HepG2 (cell line): ENCODE results near the gene SH3BP5. TPM values are rescaled to one million over a fixed set of nuclear protein-coding genes. Genes with fewer than 3 reads are reported as not detected.

Source experiments
- CHCHD3 ChIP-seq: sonication (generic); formaldehyde crosslinking; IDR thresholded peaks from 2 replicates; pipeline ENCODE4 v1.8.0; 2022; ENCODE audit warnings: mild to moderate bottlenecking, missing genetic modification reagents, moderate library complexity
- CREB1 ChIP-seq, 2 experiments: fragments of 450-650 bp in 1 of 2; IDR thresholded peaks; 2 replicates each; pipeline ENCODE4 v1.6.1; 2016 to 2017; ENCODE audit warnings: control low read depth in 1 of 2, mild to moderate bottlenecking in 1 of 2, missing compliant biosample characterization in 1 of 2, missing genetic modification characterization in 1 of 2
- MEIS2 ChIP-seq: sonication (generic); formaldehyde crosslinking; IDR thresholded peaks from 2 replicates; pipeline ENCODE4 v1.9.0; 2021; ENCODE audit warnings: mild to moderate bottlenecking, missing genetic modification reagents
- TFAP4 ChIP-seq: sonication (generic); IDR thresholded peaks from 2 replicates; pipeline ENCODE4 v1.6.1; 2016; ENCODE audit warnings: low read depth, borderline replicate concordance
- ZBTB40 ChIP-seq, 2 experiments: fragments of 450-650 bp in 1 of 2; sonication (generic) in 1 of 2; formaldehyde crosslinking in 1 of 2; IDR thresholded peaks; 2 replicates each; pipeline versions ENCODE4 v1.6.1 to v1.8.0; 2016 to 2022; ENCODE audit warnings: antibody characterized with exemption in 1 of 2, mild to moderate bottlenecking in 1 of 2, missing genetic modification reagents in 1 of 2
- ZMAT5 ChIP-seq: sonication (generic); formaldehyde crosslinking; IDR thresholded peaks from 2 replicates; pipeline ENCODE4 v1.5.0; 2020; ENCODE audit warnings: mild to moderate bottlenecking, low read depth, missing genetic modification reagents, borderline replicate concordance
- ZNF142 ChIP-seq: sonication (generic); formaldehyde crosslinking; IDR thresholded peaks from 2 replicates; pipeline ENCODE4 v1.4.0; 2020; ENCODE audit warnings: missing genetic modification reagents
- ZNF850 ChIP-seq: sonication (generic); formaldehyde crosslinking; conservative IDR thresholded peaks from 2 replicates; pipeline ENCODE4 v1.9.0; 2021; ENCODE audit warnings: mild to moderate bottlenecking, missing genetic modification reagents
- polyA plus RNA-seq, 8 experiments: library from polyadenylated mRNA; depleted of rRNA in 3 of 8; stranded (reverse) in 7 of 8; unstranded in 1 of 8; fragments of >200 nt; fragmentation: Illumina TruSeq in 4 of 8; extraction: Trizol in 4 of 8; gene quantifications; 2 replicates each; pipeline versions ENCODE4 v1.2.1 to v1.2.3, GENCODE V29; 2011 to 2016; ENCODE audit warnings: low read depth in 4 of 8, missing spikeins in 1 of 8, mixed read lengths in 1 of 8; ENCODE audit not compliant: insufficient read depth in 1 of 8
- total RNA-seq, 5 experiments: library from RNA; depleted of rRNA; stranded (reverse); fragments of >200 nt; fragmentation: Illumina TruSeq; extraction: Trizol; gene quantifications; 2 replicates each; pipeline ENCODE4 v1.2.3, GENCODE V29; 2016; ENCODE audit warnings: low read depth in 1 of 5

SH3BP5 gene
- total and polyA plus RNA-seq, 2 of the 13 experiments (the other 11 are each of a cell fraction or from before 2014, with no cell fraction given): 0.09 to 0.16 TPM

- TF ChIP-seq TFAP4 (peak; percentile 79; the same call in 1 of the 2 replicates), CHCHD3 (peak; percentile 93), ZNF850 (CRISPR knock-in tag) (no peak), MEIS2 (peak; percentile 24; the same call in 1 of the 2 replicates), ZMAT5 (no peak), CREB1 (IDR thresholded peaks at IDR 0.05) (peak; percentile 18; the same call in 1 of the 2 replicates), CREB1 (CRISPR knock-in tag; IDR thresholded peaks at IDR 0.05) (no peak), ZBTB40 (IDR thresholded peaks at IDR 0.05) (no peak), ZBTB40 (CRISPR knock-in tag; IDR thresholded peaks at IDR 0.05) (peak; percentile 79), ZNF142 (CRISPR knock-in tag) (peak; percentile 81)
Measured at GRCh38 chr3:15205934-15206661, 126.3 kb downstream of the SH3BP5 start, which contains the start of gene CAPN7 (continued).
